A673 (cell line): ENCODE measurements around the gene RSAD2. TPM values are rescaled to one million over a fixed set of nuclear protein-coding genes. Genes with fewer than 3 reads are reported as not detected.

ENCODE experiments used
- BruUV-seq: library from RNA; stranded (reverse); fragments of 400-500 nt; replicated peaks from 2 replicates; lab custom pipeline; 2021; lab: Mats Ljungman, UMichigan
- CTCF ChIA-PET: fragments of 300-600 bp; sonication (Branson Sonifier 250); formaldehyde crosslinking; loops from one replicate; lab custom pipeline; 2022; ENCODE audit warnings: antibody characterized with exemption; lab: Charles Lee
- POLR2A ChIA-PET: fragments of 300-600 bp; sonication (Branson Sonifier 250); formaldehyde crosslinking; loops from one replicate; lab custom pipeline; 2022; ENCODE audit warnings: antibody characterized with exemption; ENCODE audit not compliant: low non-redundant PET; lab: Charles Lee
- DNase-seq: peaks from one replicate; pipeline ENCODE4 v3.0.0-alpha.2; 2015; ENCODE audit warnings: low spot score
- H3K27ac ChIP-seq: fragments of 200-600 bp; sonication (generic); 2 replicates; pipeline ENCODE4 v1.5.1; 2016; ENCODE audit warnings: mixed run types, low read depth, mild to moderate bottlenecking, mixed read lengths, antibody characterized with exemption, low read length; ENCODE audit not compliant: poor library complexity, severe bottlenecking
- H3K27me3 ChIP-seq: fragments of 200-600 bp; sonication (generic); replicated peaks from 2 replicates; pipeline ENCODE4 v1.6.1; 2017; ENCODE audit warnings: mixed run types, low read depth, mild to moderate bottlenecking, mixed read lengths, antibody characterized with exemption, low read length; ENCODE audit not compliant: insufficient read depth, poor library complexity
- H3K36me3 ChIP-seq: fragments of 200-600 bp; sonication (generic); 2 replicates; pipeline ENCODE4 v1.6.1; 2016; ENCODE audit warnings: mixed run types, mild to moderate bottlenecking, mixed read lengths, antibody characterized with exemption, low read length; ENCODE audit not compliant: insufficient read depth, poor library complexity, severe bottlenecking
- H3K4me1 ChIP-seq: fragments of 200-600 bp; sonication (generic); 2 replicates; pipeline ENCODE4 v1.6.1; 2017; ENCODE audit warnings: mixed run types, mild to moderate bottlenecking, mixed read lengths, antibody characterized with exemption, low read length; ENCODE audit not compliant: insufficient read depth, poor library complexity, severe bottlenecking
- H3K4me3 ChIP-seq: fragments of 200-600 bp; sonication (generic); 2 replicates; pipeline ENCODE4 v1.5.1; 2016; ENCODE audit warnings: low read depth, mixed run types, mild to moderate bottlenecking, mixed read lengths, low read length; ENCODE audit not compliant: poor library complexity, severe bottlenecking
- H3K9me3 ChIP-seq: fragments of 200-600 bp; sonication (generic); 2 replicates; pipeline ENCODE4 v1.6.1; 2016; ENCODE audit warnings: mixed run types, low read depth, mild to moderate bottlenecking, mixed read lengths, antibody characterized with exemption, low read length; ENCODE audit not compliant: poor library complexity, severe bottlenecking
- EZH2 ChIP-seq: fragments of 200-600 bp; sonication (generic); IDR thresholded peaks from 2 replicates; pipeline ENCODE4 v1.6.1; 2017; ENCODE audit warnings: borderline replicate concordance, low read depth, mild to moderate bottlenecking, mixed read lengths, antibody characterized with exemption, low read length; ENCODE audit not compliant: poor library complexity, severe bottlenecking
- intact Hi-C: fragments of 100-400 bp; cut with micrococcal nuclease; formaldehyde crosslinking; loops from one replicate; pipeline ENCODE4 v1.10.0; 2022; ENCODE audit not compliant: unreplicated experiment
- total RNA-seq: library from RNA; stranded (reverse); gene quantifications from 2 replicates; pipeline ENCODE4 v1.2.3, GENCODE V29; 2021
- TF ChIP-seq, protein P1 (sequence below): fragments of 300-800, 200-600 bp; sonication (generic); conservative IDR thresholded peaks from 2 replicates; pipeline ENCODE4 v1.5.1; 2017; ENCODE audit warnings: low read depth, mild to moderate bottlenecking, antibody characterized with exemption, low read length, moderate library complexity, mixed read lengths

RSAD2 gene
- total RNA-seq, 1 experiment from 2014 or later, result 2.2 TPM

DNA sequence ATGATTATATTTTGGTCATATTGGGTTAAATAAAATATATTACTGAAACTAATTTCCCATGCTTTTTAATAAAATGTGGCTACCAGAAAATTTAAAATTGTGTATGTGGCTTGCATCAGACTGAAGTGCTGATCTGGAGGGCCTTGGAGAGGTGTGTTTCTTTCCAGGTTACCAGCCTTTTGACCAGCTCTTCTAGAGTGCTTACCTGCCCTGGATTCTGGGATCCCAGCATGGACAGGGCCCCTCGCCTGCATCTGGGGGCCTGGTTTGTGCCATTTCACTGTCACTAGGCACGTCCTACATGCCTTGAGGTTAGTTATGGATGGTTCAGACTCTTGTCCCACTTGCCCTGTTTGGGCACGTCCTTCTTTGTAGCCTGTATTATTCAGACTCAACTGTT is 50.2 kb downstream of the RSAD2 start:
- no peak for DNase-seq
- H3K9me3 ChIP-seq, result no peaks in the 10 kb centered on the region
- no peaks in the 10 kb centered on the region for H3K36me3 ChIP-seq
- H3K27me3 ChIP-seq, result no peaks in the 10 kb centered on the region
- H3K27ac ChIP-seq, result no peak overlapping the region
- ChIA-PET POLR2A (no interaction called here), CTCF (no interaction called here)
- TF ChIP-seq, protein P1, sequence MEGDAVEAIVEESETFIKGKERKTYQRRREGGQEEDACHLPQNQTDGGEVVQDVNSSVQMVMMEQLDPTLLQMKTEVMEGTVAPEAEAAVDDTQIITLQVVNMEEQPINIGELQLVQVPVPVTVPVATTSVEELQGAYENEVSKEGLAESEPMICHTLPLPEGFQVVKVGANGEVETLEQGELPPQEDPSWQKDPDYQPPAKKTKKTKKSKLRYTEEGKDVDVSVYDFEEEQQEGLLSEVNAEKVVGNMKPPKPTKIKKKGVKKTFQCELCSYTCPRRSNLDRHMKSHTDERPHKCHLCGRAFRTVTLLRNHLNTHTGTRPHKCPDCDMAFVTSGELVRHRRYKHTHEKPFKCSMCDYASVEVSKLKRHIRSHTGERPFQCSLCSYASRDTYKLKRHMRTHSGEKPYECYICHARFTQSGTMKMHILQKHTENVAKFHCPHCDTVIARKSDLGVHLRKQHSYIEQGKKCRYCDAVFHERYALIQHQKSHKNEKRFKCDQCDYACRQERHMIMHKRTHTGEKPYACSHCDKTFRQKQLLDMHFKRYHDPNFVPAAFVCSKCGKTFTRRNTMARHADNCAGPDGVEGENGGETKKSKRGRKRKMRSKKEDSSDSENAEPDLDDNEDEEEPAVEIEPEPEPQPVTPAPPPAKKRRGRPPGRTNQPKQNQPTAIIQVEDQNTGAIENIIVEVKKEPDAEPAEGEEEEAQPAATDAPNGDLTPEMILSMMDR, result no peak
- TF ChIP-seq EZH2, result no peak
- BruUV-seq, result no TSS peak
- intact Hi-C loops, result no loop called here
- H3K4me3 ChIP-seq, result no peak overlapping the region
- H3K4me1 ChIP-seq, result peaks cover 4% of the 10 kb centered on the region

DNA sequence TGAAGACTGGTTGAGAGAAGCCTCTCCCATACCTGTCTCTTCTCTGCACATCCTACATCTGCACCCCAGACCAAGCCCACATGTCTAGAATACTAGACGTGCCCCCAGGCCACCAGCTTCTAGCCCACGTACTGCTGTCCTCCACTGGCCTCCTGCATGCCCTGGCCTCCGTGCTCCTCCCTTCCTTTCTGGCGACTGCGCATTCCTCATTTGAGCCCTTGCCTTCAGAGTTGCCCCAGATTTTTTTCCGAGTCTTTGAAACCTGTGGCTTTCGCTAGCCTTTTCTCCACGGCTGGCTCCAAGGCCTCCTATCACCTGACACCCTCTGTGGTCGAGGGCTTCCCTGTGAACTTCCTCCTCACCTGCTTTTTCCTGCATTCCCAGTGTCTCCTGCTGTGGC is 50.9 kb downstream of the RSAD2 start:
- Histone ChIP-seq H3K27me3 (no peaks in the 10 kb centered on the region), H3K9me3 (no peaks in the 10 kb centered on the region), H3K27ac (no peak overlapping the region), H3K4me1 (peaks cover 4% of the 10 kb centered on the region), H3K4me3 (no peak overlapping the region), H3K36me3 (no peaks in the 10 kb centered on the region)
- ChIA-PET CTCF (no interaction called here), POLR2A (no interaction called here)
- intact Hi-C loops, result no loop called here
- no peak for DNase-seq
- TF ChIP-seq, protein P1, result no peak
- no peak for TF ChIP-seq EZH2
- BruUV-seq, result no TSS peak

DNA sequence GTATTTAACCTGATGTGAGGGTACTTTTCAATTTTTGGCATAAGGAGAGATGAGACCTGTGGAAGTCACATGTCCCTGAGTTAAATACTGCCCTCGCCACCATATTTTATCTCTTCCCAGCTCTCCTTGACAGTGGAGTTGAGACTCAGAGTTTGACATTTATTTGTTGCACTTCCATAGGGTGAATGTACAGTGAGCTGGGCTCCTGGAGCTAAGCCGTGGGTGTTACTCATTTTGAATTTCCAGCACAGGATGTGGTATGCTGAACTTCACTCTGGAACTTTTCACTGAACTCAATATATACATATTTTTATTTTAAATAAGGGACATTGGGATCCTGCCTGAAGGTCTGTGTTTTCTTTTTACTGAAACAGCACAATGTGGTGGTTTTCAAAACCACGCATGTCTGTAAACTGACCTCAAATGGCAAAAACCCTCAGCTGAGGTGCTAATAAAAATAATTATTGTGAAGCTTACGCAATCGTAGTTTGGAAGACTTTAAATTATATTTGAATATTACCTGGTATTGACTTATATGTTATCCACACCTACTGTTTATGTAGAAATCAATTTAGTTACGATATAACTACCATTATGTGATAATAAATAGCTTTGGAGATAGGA is 51.7 kb downstream of the RSAD2 start:
- Histone ChIP-seq H3K27me3 (no peaks in the 10 kb centered on the region), H3K36me3 (no peaks in the 10 kb centered on the region), H3K4me3 (no peak overlapping the region), H3K4me1 (peaks cover 4% of the 10 kb centered on the region), H3K27ac (no peak overlapping the region), H3K9me3 (no peaks in the 10 kb centered on the region)
- BruUV-seq, result no TSS peak
- DNase-seq, result no peak
- intact Hi-C loops, result no loop called here
- ChIA-PET POLR2A (no interaction called here), CTCF (no interaction called here)
- TF ChIP-seq EZH2, result no peak
- TF ChIP-seq, protein P1, result no peak
